IPS DF 19.7 (cell line): ENCODE measurements around the gene ZNF804B.

Experiments used
- DNase-seq: peaks from one replicate; pipeline ENCODE4 v3.0.0-alpha.2; 2013; ENCODE audit warnings: low read depth, low spot score

The ZNF804B gene

GRCh38 chr7:88759230-88760135 lies at the start of gene ZNF804B:
TSS of gene ZNF804B (plus strand) at chr7:88759700. CDS start at chr7:88759977, 277 bp downstream.
- no peak for DNase-seq

GRCh38 chr7:88735920-88736319 lies 23.6 kb upstream of the ZNF804B start:
- DNase-seq: no peak

GRCh38 chr7:88737632-88738031 lies 21.9 kb upstream of the ZNF804B start:
- no peak for DNase-seq

GRCh38 chr7:88746126-88746525 lies 13.4 kb upstream of the ZNF804B start:
- DNase-seq: no peak

- no peak for DNase-seq
Observed at GRCh38 chr7:88756802-88757201, 2.7 kb upstream of the ZNF804B start.

GRCh38 chr7:88757371-88757770 lies 2.1 kb upstream of the ZNF804B start:
- DNase-seq: no peak

GRCh38 chr7:88758381-88759229 lies 895 bp upstream of the ZNF804B start:
- DNase-seq: no peak

- no peak for DNase-seq
Observed at GRCh38 chr7:88760136-88760515, 626 bp downstream of the ZNF804B start.

GRCh38 chr7:88761779-88762178 lies 2.3 kb downstream of the ZNF804B start:
- no peak for DNase-seq

GRCh38 chr7:88771417-88771816 lies 11.9 kb downstream of the ZNF804B start:
- DNase-seq: no peak

GRCh38 chr7:88772776-88773175 lies 13.3 kb downstream of the ZNF804B start:
- no peak for DNase-seq

GRCh38 chr7:88775838-88776237 lies 16.3 kb downstream of the ZNF804B start:
- DNase-seq: no peak

- DNase-seq: no peak
Observed at GRCh38 chr7:88787777-88788176, 28.3 kb downstream of the ZNF804B start.

GRCh38 chr7:88789480-88790064 lies 30.1 kb downstream of the ZNF804B start:
- no peak for DNase-seq

- no peak for DNase-seq
Observed at GRCh38 chr7:88791891-88792290, 32.4 kb downstream of the ZNF804B start.

- DNase-seq: no peak
Observed at GRCh38 chr7:88792361-88792760, 32.9 kb downstream of the ZNF804B start.

- no peak for DNase-seq
Observed at GRCh38 chr7:88795553-88795952, 36.1 kb downstream of the ZNF804B start, which contains the start of gene TEX47. TSS of gene TEX47 (minus strand) at chr7:88795737. CDS start at chr7:88794942, 795 bp downstream.

GRCh38 chr7:88801046-88801445 lies 41.5 kb downstream of the ZNF804B start:
- DNase-seq: no peak

GRCh38 chr7:88806280-88807037 lies 47.0 kb downstream of the ZNF804B start:
- no peak for DNase-seq

- no peak for DNase-seq
Observed at GRCh38 chr7:88818552-88818951, 59.1 kb downstream of the ZNF804B start.

GRCh38 chr7:88826222-88826621 lies 66.7 kb downstream of the ZNF804B start:
- DNase-seq: no peak
